Peyer's patch (tissue), 4 donors: ENCODE data around the gene METTL17. TPM values are rescaled to one million over a fixed set of nuclear protein-coding genes. Genes with fewer than 3 reads are reported as not detected.

Source experiments
- DNase-seq, 3 donors: peaks; one replicate each; pipeline ENCODE4 v3.0.0-alpha.2; 2017 to 2019
- H3K27ac ChIP-seq, 4 donors: fragments of 200-600 bp; sonication (generic); one replicate each; pipeline ENCODE4 v1.5.1; 2016 to 2019
- H3K27me3 ChIP-seq, 2 donors: fragments of 200-600 bp; sonication (generic); one replicate each; pipeline ENCODE4 v1.5.1; 2019
- H3K36me3 ChIP-seq, 3 donors: fragments of 200-600 bp; sonication (generic); one replicate each; pipeline ENCODE4 v1.5.1; 2016 to 2019
- H3K4me1 ChIP-seq, 4 donors: fragments of 200-600 bp; sonication (generic); one replicate each; pipeline ENCODE4 v1.5.1; 2016 to 2019
- H3K4me3 ChIP-seq, 4 donors: fragments of 200-600 bp; sonication (generic); 1 replicate in 3 of 4; 2 replicates in 1 of 4; pipeline ENCODE4 v1.5.1; 2016 to 2019; ENCODE audit warnings: mild to moderate bottlenecking in 1 of 4
- H3K9me3 ChIP-seq, 4 donors: fragments of 200-600 bp; sonication (generic); one replicate each; pipeline ENCODE4 v1.5.1; 2016 to 2019; ENCODE audit warnings: mild to moderate bottlenecking in 1 of 4
- POLR2A ChIP-seq, 2 donors: fragments of 450-650 bp; IDR thresholded peaks; one replicate each; pipeline ENCODE4 v1.5.1; 2017; ENCODE audit warnings: antibody characterized with exemption in 2 of 2, mild to moderate bottlenecking in 2 of 2, moderate library complexity in 2 of 2
- total RNA-seq, 4 donors: library from RNA; depleted of rRNA; stranded (reverse); fragments of >200 nt; gene quantifications; one replicate each; pipeline ENCODE4 v1.1.0, GENCODE V29; 2016
- TF ChIP-seq, protein P1 (sequence below), 6 experiments: fragments of 450-650 bp in 4 of 6; fragments of 200-600 bp in 2 of 6; sonication (generic) in 1 of 6; IDR thresholded peaks; one replicate each; pipeline ENCODE4 v1.5.1; 2017 to 2019; ENCODE audit warnings: antibody characterized with exemption in 6 of 6, mild to moderate bottlenecking in 3 of 6, moderate library complexity in 1 of 6

The METTL17 gene
- total RNA-seq, 4 donors from 2014 or later, result 118 to 166 (median 124) TPM

GRCh38 chr14:21018781-21019180, 29.0 kb downstream of the METTL17 start:
- no peaks in the 10 kb centered on the region for H3K27me3 ChIP-seq
- no peaks in the 10 kb centered on the region for H3K9me3 ChIP-seq
- no peak overlapping the region for H3K27ac ChIP-seq
- TF ChIP-seq POLR2A (IDR thresholded peaks at IDR 0.05), result no peak
- TF ChIP-seq, protein P1, sequence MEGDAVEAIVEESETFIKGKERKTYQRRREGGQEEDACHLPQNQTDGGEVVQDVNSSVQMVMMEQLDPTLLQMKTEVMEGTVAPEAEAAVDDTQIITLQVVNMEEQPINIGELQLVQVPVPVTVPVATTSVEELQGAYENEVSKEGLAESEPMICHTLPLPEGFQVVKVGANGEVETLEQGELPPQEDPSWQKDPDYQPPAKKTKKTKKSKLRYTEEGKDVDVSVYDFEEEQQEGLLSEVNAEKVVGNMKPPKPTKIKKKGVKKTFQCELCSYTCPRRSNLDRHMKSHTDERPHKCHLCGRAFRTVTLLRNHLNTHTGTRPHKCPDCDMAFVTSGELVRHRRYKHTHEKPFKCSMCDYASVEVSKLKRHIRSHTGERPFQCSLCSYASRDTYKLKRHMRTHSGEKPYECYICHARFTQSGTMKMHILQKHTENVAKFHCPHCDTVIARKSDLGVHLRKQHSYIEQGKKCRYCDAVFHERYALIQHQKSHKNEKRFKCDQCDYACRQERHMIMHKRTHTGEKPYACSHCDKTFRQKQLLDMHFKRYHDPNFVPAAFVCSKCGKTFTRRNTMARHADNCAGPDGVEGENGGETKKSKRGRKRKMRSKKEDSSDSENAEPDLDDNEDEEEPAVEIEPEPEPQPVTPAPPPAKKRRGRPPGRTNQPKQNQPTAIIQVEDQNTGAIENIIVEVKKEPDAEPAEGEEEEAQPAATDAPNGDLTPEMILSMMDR (IDR thresholded peaks at IDR 0.05), result no peak
- H3K4me1 ChIP-seq, result peaks cover 0 to 9% (median 0%) of the 10 kb centered on the region in 4 donors
- H3K4me3 ChIP-seq, result no peak overlapping the region
- peaks cover 0 to 52% (median 0%) of the 10 kb centered on the region in 3 donors for H3K36me3 ChIP-seq
- no peak for DNase-seq

- H3K36me3 ChIP-seq, result peaks cover 0 to 52% (median 0%) of the 10 kb centered on the region in 3 donors
- no peak overlapping the region for H3K27ac ChIP-seq
Observed at GRCh38 chr14:21019366-21019765, 29.6 kb downstream of the METTL17 start.

GRCh38 chr14:21020977-21021545, 31.3 kb downstream of the METTL17 start:
- Histone ChIP-seq H3K27ac (no peak overlapping the region), H3K4me1 (peaks cover 0 to 15% (median 0%) of the 10 kb centered on the region in 4 donors), H3K36me3 (peaks cover 0 to 52% (median 0%) of the 10 kb centered on the region in 3 donors)

More at GRCh38 chr14:21019366-21019765, 29.6 kb downstream of the METTL17 start:
- no peak overlapping the region for H3K4me3 ChIP-seq
- TF ChIP-seq, protein P1 (IDR thresholded peaks at IDR 0.05), result no peak
- TF ChIP-seq POLR2A (IDR thresholded peaks at IDR 0.05), result no peak
- no peak for DNase-seq
- H3K4me1 ChIP-seq, result peaks cover 0 to 14% (median 0%) of the 10 kb centered on the region in 4 donors
- H3K9me3 ChIP-seq, result no peaks in the 10 kb centered on the region
- no peaks in the 10 kb centered on the region for H3K27me3 ChIP-seq

GRCh38 chr14:21022686-21023085, 32.9 kb downstream of the METTL17 start:
- Histone ChIP-seq H3K4me1 (peaks cover 0 to 21% (median 3%) of the 10 kb centered on the region in 4 donors), H3K27me3 (no peaks in the 10 kb centered on the region), H3K36me3 (peaks cover 0 to 40% (median 0%) of the 10 kb centered on the region in 3 donors), H3K4me3 (peak overlapping the region in 2 of 4 donors; percentile 76 to 83), H3K27ac (peak overlapping the region in 1 of 4 donors; percentile 86), H3K9me3 (no peaks in the 10 kb centered on the region)
- TF ChIP-seq, protein P1 (IDR thresholded peaks at IDR 0.05), result no peak
- no peak for TF ChIP-seq POLR2A (IDR thresholded peaks at IDR 0.05)
- DNase-seq, result no peak

More at GRCh38 chr14:21020977-21021545, 31.3 kb downstream of the METTL17 start:
- no peak overlapping the region for H3K4me3 ChIP-seq
- H3K27me3 ChIP-seq, result no peaks in the 10 kb centered on the region
- no peaks in the 10 kb centered on the region for H3K9me3 ChIP-seq
- no peak for DNase-seq
- TF ChIP-seq POLR2A (IDR thresholded peaks at IDR 0.05), result no peak
- TF ChIP-seq, protein P1 (IDR thresholded peaks at IDR 0.05), result no peak

DNA sequence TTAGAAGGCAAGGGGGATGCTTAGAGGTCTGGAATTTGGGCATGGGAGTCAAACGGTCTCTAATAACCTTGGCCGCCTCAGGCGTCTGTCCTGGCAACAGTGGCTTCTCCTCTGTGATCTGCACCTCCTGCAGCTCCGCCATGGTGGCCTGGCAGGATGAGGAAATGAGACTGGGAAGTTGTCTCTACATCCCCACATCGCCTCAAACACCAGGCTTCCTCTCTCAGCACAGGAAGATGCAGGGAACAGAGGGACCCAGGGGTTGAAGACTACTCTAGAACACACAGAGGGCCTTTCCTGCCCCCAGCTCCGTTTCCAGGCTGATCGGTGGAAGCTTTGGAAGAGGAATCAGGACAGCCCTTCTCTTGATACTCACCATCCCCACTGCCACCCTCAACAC, 33.4 kb downstream of the METTL17 start:
- peaks cover 0 to 35% (median 0%) of the 10 kb centered on the region in 3 donors for H3K36me3 ChIP-seq
- peak overlapping the region in 2 of 4 donors; percentile 76 to 83 for H3K4me3 ChIP-seq
- no peak for TF ChIP-seq POLR2A (IDR thresholded peaks at IDR 0.05)
- TF ChIP-seq, protein P1 (IDR thresholded peaks at IDR 0.05), result no peak
- peak overlapping the region in 1 of 4 donors; percentile 86 for H3K27ac ChIP-seq
- H3K9me3 ChIP-seq, result no peaks in the 10 kb centered on the region
- no peak for DNase-seq
- no peaks in the 10 kb centered on the region for H3K27me3 ChIP-seq
- peaks cover 0 to 21% (median 3%) of the 10 kb centered on the region in 4 donors for H3K4me1 ChIP-seq
